Activated CD4-positive, alpha-beta T cell treated with anti-CD3 and anti-CD28 coated beads for 4 hours (primary cell): ENCODE data around the gene TBC1D13.
"Not testable (repeated sequence)": the region's sequence is repeated elsewhere in the genome, so short reads cannot be mapped to it uniquely, and the experiment has no call there.

Source experiments
- DNase-seq, 2 donors: peaks; one replicate each; pipeline ENCODE4 v3.0.0-alpha.2; 2020

TBC1D13 gene

DNA sequence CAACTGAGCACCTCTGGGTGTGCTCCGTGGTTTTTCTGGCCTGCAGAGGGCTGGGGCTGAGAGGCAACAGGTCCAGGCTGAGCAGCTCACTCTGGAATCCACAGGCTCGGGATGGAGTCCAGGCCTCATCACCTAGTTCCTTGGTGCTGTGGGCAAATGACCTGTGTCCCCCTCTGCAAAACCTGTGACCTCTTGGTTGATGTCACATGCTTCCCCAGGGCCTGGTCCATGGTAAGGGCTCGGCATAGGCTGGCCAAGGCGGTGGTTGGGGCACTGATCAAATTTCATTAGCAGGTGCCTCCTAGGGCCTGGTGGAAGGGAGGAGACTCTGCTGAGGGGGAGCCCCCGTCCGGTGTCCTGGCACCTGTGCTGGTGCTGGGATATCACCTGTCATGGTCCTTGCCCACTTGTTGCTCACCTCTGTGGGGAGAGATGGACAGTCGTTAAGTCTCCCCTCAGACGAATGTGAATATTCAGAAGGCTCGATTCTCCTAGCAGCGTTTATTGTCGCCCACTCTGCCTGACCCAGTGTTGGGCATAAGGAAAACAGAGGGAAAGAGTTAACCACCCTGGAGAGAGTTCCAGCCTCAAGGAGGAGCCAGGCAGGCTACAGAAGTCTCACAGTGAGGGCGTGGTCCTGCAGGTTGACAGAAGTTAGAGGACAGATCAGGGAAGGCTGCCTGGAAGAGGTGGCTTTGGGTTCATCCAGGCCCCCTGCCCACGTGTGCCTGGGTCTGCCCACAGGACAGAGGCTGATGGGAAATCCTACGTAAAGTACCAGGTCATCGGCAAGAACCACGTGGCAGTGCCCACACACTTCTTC, 34.7 kb downstream of the TBC1D13 start:
- DNase-seq = no peak

DNA sequence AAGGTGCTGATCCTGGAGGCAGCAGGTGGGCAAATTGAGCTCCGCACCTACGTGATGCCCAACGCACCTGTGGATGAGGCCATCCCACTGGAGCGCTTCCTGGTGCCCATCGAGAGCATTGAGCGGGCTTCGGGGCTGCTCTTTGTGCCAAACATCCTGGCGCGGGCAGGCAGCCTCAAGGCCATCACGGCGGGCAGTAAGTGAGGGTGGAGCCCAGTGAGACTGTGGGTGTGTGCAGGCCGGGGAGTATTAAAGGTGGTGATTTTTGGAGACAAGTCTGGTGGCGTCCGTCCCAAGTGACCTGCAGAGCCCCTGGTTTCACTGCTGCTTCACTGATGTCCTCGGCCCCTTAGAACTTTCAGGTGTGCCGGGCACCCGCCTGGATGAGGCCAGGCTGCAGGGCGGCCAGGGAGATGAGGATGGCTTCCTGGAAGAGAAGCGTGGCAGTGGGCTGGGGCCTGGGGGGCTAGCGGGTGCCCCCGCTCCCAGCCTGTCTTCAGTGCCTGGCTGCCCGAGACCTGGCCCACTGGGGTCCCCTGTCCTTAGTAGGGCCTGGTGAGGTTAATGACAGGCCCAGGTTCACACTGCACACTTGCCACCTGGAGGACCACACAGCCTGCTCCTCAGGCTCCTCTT, 35.5 kb downstream of the TBC1D13 start:
- DNase-seq = no peak

- DNase-seq = no peak
Measured at GRCh38 chr9:128823362-128823902, 36.4 kb downstream of the TBC1D13 start.

GRCh38 chr9:128823903-128824406, 36.9 kb downstream of the TBC1D13 start:
- DNase-seq = no peak

DNA sequence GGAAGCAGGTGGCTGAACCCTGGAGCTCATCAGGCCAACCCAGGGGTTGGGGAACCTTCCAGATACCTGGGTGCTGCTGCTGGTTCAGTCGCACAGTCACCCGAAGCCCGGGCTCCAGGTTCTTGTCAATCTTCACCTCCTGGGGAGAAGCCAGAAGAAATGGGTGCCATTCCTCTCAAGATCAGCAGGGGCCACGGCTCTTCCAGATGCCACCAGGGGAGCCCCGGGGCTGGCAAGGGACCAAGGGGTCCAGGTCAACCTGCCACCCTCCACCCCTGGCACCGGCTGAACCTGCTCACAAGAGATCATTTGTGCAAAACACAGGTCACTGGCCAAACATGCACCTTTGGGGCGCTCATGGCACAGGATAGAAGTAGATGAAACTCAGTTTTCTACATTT, 37.9 kb downstream of the TBC1D13 start:
- DNase-seq = no peak

DNA sequence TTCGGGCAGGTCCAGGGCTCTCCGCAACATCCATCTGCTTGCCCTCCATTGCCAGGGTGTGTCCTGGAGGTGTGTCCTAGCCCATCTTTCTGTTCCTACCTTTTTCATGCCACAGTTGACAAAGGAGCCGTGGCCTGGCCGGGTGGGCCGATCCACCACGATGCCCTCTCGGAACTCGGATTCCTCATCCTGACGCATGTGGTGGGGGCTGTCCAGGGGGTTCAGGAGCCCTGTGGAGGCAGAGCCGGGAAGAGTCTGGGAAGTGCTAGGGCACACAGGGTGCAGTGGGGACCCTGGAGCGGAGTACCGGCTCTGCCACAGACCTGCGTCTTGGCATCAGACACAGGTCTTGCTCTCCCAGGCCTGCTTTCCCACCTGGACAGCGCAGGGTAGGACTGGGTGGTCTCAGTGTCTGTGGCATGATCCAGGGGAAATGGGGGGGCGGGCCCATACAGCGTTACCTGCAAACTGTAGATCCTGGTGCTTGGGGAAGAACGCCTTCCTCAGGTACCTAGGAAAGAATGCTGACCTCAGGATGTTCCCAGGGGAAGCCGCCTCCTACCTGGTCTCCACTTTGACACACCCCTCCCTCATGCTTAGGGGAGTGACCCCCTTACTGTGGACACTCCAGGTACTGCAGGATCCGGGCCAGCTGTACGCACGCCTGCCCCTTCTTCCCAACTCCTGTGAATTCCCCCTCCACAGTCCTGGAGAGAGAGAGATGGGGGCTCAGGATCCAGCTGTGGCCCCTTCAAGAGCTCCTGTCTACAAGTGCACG, 39.1 kb downstream of the TBC1D13 start:
- DNase-seq = no peak

DNA sequence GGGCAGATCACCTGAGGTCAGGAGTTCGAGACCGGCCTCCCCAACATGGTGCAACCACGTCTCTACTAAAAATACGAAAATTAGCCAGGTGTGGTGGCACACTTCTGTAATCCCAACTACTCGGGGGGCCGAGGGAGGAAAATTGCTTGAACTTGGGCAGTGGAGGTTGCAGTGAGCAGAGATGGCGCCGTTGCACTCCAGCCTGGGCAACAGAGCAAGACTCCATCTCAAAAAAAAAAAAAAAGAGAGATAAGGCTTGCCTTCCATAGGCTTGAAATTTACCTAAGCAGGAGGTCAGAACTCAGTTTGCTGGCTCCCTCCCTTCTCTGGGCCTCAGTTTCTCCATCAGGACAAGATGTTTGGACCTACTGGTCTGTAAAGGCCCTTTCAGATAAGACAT, 41.2 kb downstream of the TBC1D13 start:
- no peak for DNase-seq

DNA sequence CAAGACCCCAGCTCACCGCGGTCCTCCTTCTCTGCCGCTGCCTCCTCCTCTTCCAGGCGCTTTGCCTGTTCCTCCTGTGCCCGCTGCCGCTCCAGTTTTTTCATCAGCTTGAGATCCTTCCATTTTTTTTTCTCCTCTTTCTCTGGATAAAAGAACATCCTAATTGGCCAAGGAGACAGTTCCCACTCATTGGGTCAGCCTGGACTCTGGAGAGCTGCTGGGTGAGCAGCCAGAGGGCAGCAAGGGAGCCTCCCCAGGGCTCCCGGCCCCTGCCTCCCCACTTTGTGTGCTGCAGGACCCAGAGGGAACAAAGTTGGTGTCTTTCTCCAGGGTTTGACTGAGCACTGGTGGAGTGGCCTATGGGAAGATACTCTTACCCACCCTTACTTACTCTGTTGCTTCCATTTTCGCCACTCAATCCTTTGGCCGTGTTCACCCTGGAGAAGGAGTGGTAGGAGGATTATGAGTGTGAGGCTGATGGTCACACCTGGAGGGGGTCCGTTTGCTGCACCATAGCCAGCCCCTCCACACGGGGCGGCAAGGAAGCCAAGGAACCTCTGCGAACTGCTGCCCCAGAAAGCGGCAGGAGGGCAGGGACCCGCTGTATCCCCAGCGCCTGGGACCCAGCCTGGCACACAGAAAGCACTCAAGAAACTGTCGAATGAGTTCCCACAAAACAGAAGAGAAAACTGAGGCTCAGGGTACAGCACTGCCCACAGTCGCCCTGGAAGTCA, 41.8 kb downstream of the TBC1D13 start:
- no peak for DNase-seq

DNA sequence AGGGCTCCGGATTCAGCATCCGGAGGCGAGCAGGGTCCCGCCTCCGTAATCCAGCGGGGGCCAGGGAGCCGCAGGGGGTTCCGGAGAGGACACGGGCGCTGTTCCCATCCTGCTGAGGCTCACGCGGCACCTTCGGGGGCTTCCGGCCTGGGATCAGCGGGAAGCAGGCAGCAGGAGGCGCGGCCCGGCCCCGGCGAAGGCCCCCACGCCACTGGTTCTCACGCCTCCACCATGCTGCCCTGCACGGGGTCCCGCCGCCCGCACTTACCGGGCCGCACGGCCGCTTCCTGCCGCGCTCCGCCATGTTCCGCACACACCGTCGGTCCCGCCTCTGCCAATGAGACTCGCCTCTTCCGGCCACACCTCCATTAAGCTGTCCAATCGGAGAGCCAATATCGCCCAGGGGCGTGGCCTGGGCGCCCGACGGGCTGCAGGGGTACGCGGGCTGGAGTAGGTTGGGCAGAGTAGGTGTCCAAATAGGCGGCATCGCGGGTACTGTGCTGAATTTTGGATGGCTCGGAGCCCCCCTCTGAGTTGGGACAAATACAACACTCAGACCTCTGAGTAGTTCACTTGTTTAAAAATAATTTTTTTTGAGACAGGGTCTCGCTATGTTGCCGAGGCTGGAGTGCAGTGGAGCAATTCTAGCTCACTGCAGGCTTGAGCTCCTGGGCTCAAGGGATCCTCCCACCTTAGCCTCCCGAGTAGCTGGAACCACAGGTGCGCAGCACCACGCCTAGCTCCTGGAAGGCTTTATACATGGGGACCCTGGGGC, 42.6 kb downstream of the TBC1D13 start, which contains the start of gene SPOUT1:
Gene SPOUT1 (minus strand): TSS at position 318 of the 775 bp plus-strand sequence. CDS start 14 bp downstream, at position 304.
- peak; percentile 91 to 93 for DNase-seq

GRCh38 chr9:128833696-128834095, 46.6 kb downstream of the TBC1D13 start:
- no peak for DNase-seq

DNA sequence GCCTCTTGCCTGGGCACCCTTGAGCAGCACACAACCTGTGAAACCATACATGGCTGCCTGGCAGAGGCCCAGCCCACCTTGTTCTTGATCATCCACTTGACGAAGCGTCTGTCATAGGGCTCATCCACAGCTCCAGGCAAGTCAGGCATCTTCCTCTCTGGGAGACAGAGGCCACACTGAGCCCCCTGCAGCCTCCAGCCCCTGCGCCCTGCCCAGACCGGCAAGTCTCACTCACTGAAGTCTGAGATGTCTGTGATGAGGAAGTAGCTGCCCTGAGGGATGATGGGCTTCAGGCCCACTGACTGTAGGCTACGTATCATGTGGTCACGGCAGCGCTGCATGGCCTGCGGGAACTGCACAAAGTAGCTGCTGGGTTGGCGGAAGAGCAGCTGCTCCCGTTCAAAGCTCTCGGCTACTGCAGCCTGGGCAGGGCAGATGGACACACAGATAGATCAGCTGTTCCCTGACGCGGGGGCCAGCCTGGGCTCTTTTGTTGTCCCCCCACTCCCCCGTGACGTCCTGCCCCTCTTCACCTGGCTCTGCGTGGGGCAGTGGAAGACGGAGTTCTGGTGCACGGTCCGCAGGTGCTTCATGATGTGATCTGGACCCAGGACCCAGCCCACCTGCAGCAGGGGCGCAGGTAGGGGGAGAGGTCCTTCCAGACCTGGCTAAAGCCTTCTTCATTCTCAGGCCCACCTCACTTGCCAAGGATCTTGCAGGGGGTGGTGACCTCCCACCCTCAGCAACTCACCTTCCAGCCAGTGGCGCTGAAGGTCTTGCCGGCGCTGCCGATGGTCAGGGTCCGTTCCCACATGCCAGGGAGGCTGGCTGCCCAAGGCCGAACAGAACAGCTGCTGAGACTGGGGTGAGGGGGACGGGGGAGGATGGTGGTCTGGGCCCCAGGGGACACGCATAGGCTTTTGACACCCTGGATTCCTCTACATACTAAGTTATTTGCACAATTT, 48.5 kb downstream of the TBC1D13 start:
- no peak for DNase-seq

DNA sequence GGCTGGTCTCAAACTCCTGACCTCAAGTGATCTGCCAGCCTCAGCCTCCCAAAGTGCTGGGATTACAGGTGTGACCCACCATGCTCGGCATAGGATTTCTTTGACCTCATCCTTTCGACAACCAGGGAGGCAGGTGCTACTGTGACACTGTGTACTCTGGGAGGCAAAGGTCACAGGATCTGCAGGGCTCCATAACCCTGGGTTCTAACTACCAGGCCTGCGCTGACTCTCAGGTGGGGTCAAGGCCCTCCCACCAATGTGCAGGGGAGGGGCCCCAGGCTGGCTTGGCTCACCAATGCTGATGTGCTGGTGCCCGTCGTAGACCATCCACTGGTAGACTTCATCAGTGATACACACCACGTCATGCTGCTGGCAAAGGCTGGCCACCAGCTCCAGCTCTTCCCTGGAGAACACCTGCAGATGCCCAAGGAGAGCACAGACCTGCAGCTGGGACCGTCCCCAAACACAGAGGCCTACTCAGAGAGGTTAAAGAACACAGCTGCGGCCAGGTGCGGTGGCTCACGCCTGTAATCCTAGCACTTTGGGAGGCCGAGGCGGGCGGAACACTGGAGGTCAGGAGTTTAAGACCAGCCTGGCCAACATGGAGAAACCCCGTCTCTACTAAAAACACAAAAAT, 49.6 kb downstream of the TBC1D13 start:
- no peak for DNase-seq

GRCh38 chr9:128838338-128838737, 51.3 kb downstream of the TBC1D13 start:
- DNase-seq = no peak

DNA sequence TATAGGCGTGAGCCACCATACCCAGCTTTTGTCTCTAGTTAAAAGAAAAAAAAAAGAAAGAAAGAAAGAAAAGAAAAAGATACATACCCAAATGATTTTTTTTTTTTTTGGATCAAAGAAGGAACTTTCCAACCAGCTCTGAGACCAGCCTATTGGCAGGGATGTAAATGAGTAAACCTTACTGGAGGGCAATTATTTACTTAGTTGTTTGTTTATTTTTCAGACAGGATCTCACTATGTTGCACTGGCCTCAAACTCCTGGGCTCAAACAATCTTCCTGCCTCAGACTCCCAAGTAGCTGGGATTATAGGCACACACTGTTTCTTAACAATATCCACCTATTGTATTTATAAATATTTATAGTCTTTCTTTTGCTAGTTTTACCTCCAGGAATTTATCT, 53.5 kb downstream of the TBC1D13 start:
- no peak for DNase-seq

GRCh38 chr9:128841694-128842492, 54.8 kb downstream of the TBC1D13 start:
- no peak for DNase-seq

DNA sequence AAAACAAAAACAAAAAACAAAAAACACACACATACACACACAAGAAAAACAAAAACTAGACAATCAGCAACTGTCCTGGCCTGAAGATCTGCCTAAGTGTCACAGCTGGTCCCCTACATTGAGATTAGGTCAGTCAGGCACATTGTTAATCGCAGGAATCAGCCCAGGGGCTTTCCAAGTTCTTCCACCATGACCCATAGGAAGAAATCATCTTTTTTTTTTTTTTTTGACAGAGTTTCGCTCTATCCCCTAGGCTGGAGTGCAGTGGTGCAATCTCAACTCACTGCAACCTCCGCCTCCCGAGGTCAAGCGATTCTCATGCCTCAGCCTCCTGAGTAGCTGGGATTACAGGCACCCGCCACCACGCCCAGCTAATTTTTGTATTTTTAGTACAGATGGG, 56.1 kb downstream of the TBC1D13 start:
- not testable (repeated sequence) for DNase-seq

DNA sequence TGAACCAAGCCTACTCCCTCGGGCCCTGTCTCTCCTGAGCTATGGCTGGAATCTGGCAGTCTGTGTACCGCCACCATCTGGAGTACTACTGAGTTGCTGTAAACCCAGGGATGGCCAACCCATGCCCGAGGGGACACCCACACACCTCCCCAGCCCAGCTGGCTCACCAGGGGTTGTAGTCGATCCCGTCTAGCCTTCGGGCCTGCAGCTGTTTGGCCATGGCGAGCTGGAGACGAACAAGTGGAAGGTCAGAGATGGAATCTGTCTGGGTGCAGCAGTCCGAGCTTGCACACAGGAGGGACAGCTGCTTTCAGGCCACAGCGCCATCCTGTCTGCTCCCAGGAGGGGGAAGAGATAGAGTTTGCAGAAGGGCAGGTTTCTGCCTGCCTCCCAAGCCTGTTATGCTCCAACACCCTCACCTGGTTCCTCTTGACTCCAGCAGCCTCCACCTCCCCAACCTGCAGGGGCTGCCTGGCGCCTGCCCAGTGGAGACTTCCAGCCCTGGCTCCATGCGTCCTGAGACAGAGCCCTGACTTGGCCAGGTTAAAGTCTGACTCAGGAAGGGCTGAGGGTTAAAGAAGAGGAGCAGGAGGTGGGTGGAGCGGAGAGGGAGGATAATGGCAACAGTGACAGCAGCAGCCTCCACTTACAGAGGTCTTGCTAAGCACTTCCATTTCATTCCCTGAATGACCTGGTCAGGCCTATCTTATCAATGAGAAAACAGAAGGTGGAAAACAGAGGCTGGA, 58.3 kb downstream of the TBC1D13 start:
- no peak for DNase-seq

DNA sequence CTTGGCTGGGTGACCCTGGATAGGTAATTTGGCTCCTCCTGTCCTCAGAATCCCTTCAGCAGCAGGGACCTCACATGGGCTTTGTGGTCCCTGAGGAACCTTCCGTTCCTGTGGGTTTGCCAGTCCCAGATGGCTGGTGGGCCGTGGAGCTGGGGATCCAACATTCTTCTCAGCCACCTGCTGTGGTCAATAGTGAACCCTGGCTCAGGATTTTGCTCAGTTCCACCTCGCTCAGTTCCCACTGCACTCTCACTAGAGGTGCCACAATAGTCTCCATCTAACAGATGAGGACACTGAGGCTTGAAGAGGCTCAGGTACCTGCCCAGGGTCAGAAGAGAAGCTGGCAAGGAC, 59.6 kb downstream of the TBC1D13 start:
- no peak for DNase-seq
